Kidney (tissue), 14 donors: ENCODE results near the gene MAP2K6. TPM values are rescaled to one million over a fixed set of nuclear protein-coding genes. Genes with fewer than 3 reads are reported as not detected.

ENCODE experiments used
- DNase-seq, 5 donors: peaks; one replicate each; pipeline ENCODE4 v3.0.0-alpha.2; 2013 to 2020
- FAIRE-seq: peaks from 2 replicates; lab custom pipeline; 2012; peaks lifted over from hg19 to GRCh38; lab: Jason Lieb, UNC
- H3K27ac ChIP-seq, 2 donors: one replicate each; pipeline ENCODE4 v1.7.0; 2013; ENCODE audit warnings: low read depth in 2 of 2, low read length in 2 of 2, inconsistent platforms in 1 of 2
- H3K27me3 ChIP-seq: one replicate; pipeline ENCODE4 v1.7.1; 2013; ENCODE audit warnings: low read length, inconsistent platforms; ENCODE audit not compliant: control insufficient read depth, insufficient read depth
- H3K36me3 ChIP-seq, 3 donors: one replicate each; pipeline versions ENCODE4 v1.7.0 to v1.7.1; 2013; ENCODE audit warnings: low read length in 3 of 3, control low read depth in 1 of 3, inconsistent platforms in 1 of 3; ENCODE audit not compliant: insufficient read depth in 3 of 3, control insufficient read depth in 2 of 3
- H3K4me1 ChIP-seq, 3 donors: one replicate each; pipeline versions ENCODE4 v1.7.0 to v1.7.1; 2013; ENCODE audit warnings: low read length in 3 of 3, inconsistent platforms in 1 of 3, low read depth in 1 of 3; ENCODE audit not compliant: control insufficient read depth in 2 of 3, insufficient read depth in 2 of 3
- H3K4me3 ChIP-seq, 3 donors: one replicate each; pipeline versions ENCODE4 v1.7.0 to v1.8.1; 2013; ENCODE audit warnings: low read length in 3 of 3, control low read depth in 1 of 3, inconsistent platforms in 1 of 3
- H3K9ac ChIP-seq, 3 donors: one replicate each; pipeline versions ENCODE4 v1.7.0 to v1.7.1; 2013; ENCODE audit warnings: low read length in 3 of 3, control low read depth in 1 of 3, inconsistent platforms in 1 of 3
- H3K9me3 ChIP-seq, 3 donors: one replicate each; pipeline versions ENCODE4 v1.7.0 to v1.7.1; 2013; ENCODE audit warnings: low read length in 3 of 3, control low read depth in 1 of 3, inconsistent platforms in 1 of 3; ENCODE audit not compliant: control insufficient read depth in 2 of 3, insufficient read depth in 1 of 3
- intact Hi-C: fragments of 100-400 bp; cut with DNase I; formaldehyde crosslinking; loops from one replicate; pipeline ENCODE4 v1.11.1; 2022
- polyA plus RNA-seq: library from polyadenylated mRNA; stranded (reverse); fragments of 350-450 nt; fragmentation: Illumina TruSeq; extraction: RNeasy Lipid Tissue Mini Kit (QIAGEN cat#74804); gene quantifications from one replicate; pipeline ENCODE4 v1.2.3, GENCODE V29; 2014; ENCODE audit warnings: low read depth, low replicate concordance; ENCODE audit not compliant: insufficient read depth
- total RNA-seq: library from RNA; stranded (reverse); fragmentation: NEBNext Ultra II Directional; extraction: Animal tissue kit (Norgen Biotek cat#: 25700); gene quantifications from one replicate; pipeline ENCODE4 v1.2.1, GENCODE V29; 2021
- TF ChIP-seq, protein P1 (sequence below): IDR thresholded peaks from 3 replicates; pipeline ENCODE4 v1.5.1; 2012; ENCODE audit warnings: mild to moderate bottlenecking, moderate library complexity, borderline replicate concordance; ENCODE audit not compliant: insufficient read depth; ENCODE audit errors: extremely low read depth
- donor health status: control.
- donor health status: control.
- donor health status: control.
- donor health status: control.
- donor health status: control.
- donor health status: DM: yes; HTN: yes; CAD: no.
- donor health status: Normal renal cell carcinoma (clear cell type).

The MAP2K6 gene
- total and polyA plus RNA-seq, 2 donors from 2014 or later, result 8.6 to 10.2 TPM

DNA sequence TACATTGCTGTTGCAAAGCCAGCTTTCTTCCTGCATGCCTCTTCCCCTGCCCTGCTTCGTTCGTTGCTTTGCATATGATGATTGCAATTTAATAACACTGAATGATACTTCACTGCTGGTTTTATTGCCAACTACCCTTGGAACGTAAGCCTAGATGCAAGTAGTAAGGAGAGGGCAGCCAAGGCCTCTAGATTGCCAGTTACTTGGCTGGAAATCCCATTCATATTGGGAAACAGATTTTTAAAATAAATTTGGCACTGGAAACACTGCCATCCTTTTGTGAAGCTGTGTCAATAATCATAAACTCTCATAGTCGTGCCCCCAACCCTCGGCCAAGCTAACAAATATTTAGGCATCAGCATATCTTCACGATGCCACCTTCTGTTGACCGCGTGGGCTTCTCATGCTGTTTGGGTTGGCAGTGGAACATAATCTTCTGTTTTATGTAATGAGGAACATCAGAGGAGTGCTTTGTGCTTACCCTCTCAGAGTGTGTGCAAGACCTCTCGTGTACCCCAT is 86.5 kb downstream of the MAP2K6 start:
- H3K27me3 ChIP-seq, result no peaks in the 10 kb centered on the region
- TF ChIP-seq, protein P1, sequence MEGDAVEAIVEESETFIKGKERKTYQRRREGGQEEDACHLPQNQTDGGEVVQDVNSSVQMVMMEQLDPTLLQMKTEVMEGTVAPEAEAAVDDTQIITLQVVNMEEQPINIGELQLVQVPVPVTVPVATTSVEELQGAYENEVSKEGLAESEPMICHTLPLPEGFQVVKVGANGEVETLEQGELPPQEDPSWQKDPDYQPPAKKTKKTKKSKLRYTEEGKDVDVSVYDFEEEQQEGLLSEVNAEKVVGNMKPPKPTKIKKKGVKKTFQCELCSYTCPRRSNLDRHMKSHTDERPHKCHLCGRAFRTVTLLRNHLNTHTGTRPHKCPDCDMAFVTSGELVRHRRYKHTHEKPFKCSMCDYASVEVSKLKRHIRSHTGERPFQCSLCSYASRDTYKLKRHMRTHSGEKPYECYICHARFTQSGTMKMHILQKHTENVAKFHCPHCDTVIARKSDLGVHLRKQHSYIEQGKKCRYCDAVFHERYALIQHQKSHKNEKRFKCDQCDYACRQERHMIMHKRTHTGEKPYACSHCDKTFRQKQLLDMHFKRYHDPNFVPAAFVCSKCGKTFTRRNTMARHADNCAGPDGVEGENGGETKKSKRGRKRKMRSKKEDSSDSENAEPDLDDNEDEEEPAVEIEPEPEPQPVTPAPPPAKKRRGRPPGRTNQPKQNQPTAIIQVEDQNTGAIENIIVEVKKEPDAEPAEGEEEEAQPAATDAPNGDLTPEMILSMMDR, result no peak
- no peaks in the 10 kb centered on the region for H3K9me3 ChIP-seq
- FAIRE-seq (no peak), DNase-seq (no peak)
- no peaks in the 10 kb centered on the region for H3K36me3 ChIP-seq
- H3K9ac ChIP-seq, result no peak overlapping the region
- intact Hi-C loops, result no loop called here
- H3K4me1 ChIP-seq, result peaks cover 0 to 13% (median 6%) of the 10 kb centered on the region in 3 donors
- no peak overlapping the region for H3K27ac ChIP-seq
- peak overlapping the region in 1 of 3 donors; percentile 7 for H3K4me3 ChIP-seq

DNA sequence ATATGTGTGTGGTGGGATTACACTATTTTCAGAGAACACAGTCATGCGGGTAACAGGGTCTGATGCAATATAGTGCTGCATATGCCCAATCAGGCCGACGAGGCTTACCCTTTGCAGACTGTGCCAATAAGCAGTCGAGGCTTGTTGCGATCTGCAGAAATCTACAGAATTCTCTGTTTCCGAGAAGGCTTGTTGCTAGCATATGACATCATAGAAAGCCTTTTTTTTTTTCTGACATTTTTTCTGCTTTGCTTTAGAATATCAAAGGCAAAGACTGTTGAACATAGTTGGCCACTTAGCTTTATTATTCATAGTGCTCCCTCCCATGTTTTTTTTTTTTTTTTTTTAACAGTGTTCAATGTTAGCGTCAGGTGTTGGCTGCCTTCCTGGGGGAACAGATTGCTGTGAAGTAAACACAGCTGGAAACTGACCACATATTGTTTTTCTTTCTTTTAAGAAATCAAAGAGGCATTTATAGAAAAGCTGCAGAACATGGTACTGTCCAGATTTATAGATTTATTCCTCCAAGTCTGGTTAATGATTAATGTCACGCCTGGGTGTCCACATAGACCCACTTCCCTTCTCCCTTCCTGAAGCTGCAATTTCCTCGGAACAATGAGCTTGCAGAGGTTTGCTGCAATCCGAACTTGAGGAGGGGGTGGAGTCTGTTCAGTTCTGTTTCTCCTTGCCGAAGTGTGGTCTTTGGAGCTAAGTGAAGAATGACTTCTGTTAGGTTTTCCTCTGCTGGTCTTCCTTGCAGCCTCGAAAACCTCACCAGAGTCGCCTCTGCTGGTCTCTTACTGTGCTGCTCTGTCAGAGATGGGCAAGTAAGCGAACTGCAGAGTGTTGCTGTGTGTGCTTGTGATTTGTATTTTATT is 87.3 kb downstream of the MAP2K6 start:
- H3K36me3 ChIP-seq, result no peaks in the 10 kb centered on the region
- no peak for FAIRE-seq
- intact Hi-C loops, result no loop called here

GRCh38 chr17:69503711-69504110 is 89.2 kb downstream of the MAP2K6 start:
- TF ChIP-seq, protein P1, result no peak
- intact Hi-C loops, result no loop called here
- Histone ChIP-seq H3K4me3 (no peak overlapping the region), H3K9ac (no peak overlapping the region), H3K36me3 (no peaks in the 10 kb centered on the region), H3K27ac (no peak overlapping the region), H3K27me3 (no peaks in the 10 kb centered on the region), H3K4me1 (peaks cover 0 to 13% (median 6%) of the 10 kb centered on the region in 3 donors), H3K9me3 (no peaks in the 10 kb centered on the region)
- no peak for FAIRE-seq
- no peak for DNase-seq

More for the DNA sequence above, 87.3 kb downstream of the MAP2K6 start:
- peak overlapping the region; percentile 14 to 48 (median 47) for H3K4me3 ChIP-seq
- H3K9me3 ChIP-seq, result no peaks in the 10 kb centered on the region
- peak overlapping the region in 2 of 3 donors; percentile 3 to 21 for H3K9ac ChIP-seq
- peak in 4 of 5 donors; percentile 69 to 91 (median 82) for DNase-seq
- no peaks in the 10 kb centered on the region for H3K27me3 ChIP-seq
- TF ChIP-seq, protein P1, result no peak
- peak overlapping the region in 1 of 2 donors; percentile 13 for H3K27ac ChIP-seq
- peaks cover 0 to 13% (median 6%) of the 10 kb centered on the region in 3 donors for H3K4me1 ChIP-seq
